ENCODE data around the gene LAMA4. TPM values are rescaled to one million over a fixed set of nuclear protein-coding genes. Genes with fewer than 3 reads are reported as not detected.

Gene LAMA4
- total and polyA plus RNA-seq, 3 experiments from 2014 or later, result not detected

DNA sequence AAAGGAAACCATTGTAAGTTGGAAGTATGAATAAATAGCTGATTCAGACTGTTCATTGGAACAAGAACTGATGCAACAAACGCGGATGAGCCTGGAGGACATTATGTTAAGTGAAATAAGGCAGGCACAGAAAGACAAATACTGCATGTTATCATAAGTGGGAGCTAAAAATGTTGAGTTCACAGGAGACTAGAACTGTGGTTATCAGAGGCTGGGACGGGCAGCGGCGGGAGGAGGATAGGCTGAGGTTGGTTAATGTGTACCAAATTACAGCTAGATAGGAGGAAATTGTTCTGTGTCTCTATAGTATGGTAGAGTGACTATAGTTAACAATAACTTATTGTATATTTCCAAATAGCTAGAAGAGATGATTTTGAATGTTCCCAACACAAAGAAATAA lies 126.2 kb downstream of the LAMA4 start:
- ChIA-PET CTCF (interaction anchor here (1.6 kb wide), 1 partner anchor 35 kb away, joined by 3 read pairs; no protein-coding TSS in a partner anchor), POLR2A (no interaction called here)
- H3K4me1 ChIP-seq (ENCODE audit: insufficient read depth, low read length), result no peaks in the 10 kb centered on the region

DNA sequence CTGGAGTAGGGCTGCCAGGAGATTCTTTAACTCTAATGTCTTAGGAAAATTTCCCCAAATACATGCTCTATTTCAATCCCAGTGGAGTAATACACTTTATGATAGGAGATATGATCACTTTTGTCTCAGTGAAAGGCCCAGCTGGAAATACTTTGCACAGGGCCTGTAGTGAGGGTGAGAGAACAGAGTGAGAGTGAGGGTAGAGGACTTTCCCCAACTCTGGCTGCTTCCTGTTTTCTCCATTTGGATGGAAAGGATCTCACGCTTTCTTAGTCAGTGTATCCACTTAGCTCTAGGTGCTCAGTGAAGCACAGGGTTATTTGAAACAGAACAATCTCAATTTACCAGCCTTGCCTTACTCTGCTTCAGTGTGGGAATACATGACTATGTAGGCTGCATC lies 130.4 kb downstream of the LAMA4 start:
- peaks cover 0 to 2% (median 0%) of the 10 kb centered on the region in 3 donors for H3K36me3 Mint-ChIP-seq
- peaks cover 3 to 33% of the 10 kb centered on the region in 2 donors for H3K27me3 Mint-ChIP-seq
- Histone ChIP-seq H3K4me1 (ENCODE audit: insufficient read depth, low read length) (no peaks in the 10 kb centered on the region), H3K4me3 (ENCODE audit: low read length) (no peak overlapping the region), H3K9me3 (ENCODE audit: low read length) (no peaks in the 10 kb centered on the region), H3K27me3 (ENCODE audit: insufficient read depth, low read length, poor library complexity, severe bottlenecking) (no peaks in the 10 kb centered on the region), H3K27ac (ENCODE audit: low read depth, low read length) (no peak overlapping the region), H3K36me3 (ENCODE audit: insufficient read depth, low read length) (no peaks in the 10 kb centered on the region)
- no peaks in the 10 kb centered on the region for H3K9me3 Mint-ChIP-seq
- POLR2A ChIA-PET, result no interaction called here
- no peak for DNase-seq
- CTCF ChIA-PET, result interaction anchor here (0.6 kb wide), 1 partner anchor 1072 kb away, joined by 3 read pairs; no protein-coding TSS in a partner anchor
- H3K4me1 Mint-ChIP-seq, result no peaks in the 10 kb centered on the region
- H3K4me3 Mint-ChIP-seq, result no peak overlapping the region
- H3K27ac Mint-ChIP-seq, result no peak overlapping the region

More for the DNA sequence above, 126.2 kb downstream of the LAMA4 start:
- H3K27ac Mint-ChIP-seq, result no peak overlapping the region
- H3K4me3 ChIP-seq (ENCODE audit: low read length), result no peak overlapping the region
- no peaks in the 10 kb centered on the region for H3K36me3 ChIP-seq (ENCODE audit: insufficient read depth, low read length)
- H3K36me3 Mint-ChIP-seq, result peaks cover 0 to 2% (median 0%) of the 10 kb centered on the region in 3 donors
- no peaks in the 10 kb centered on the region for H3K9me3 ChIP-seq (ENCODE audit: low read length)
- H3K27ac ChIP-seq (ENCODE audit: low read depth, low read length), result no peak overlapping the region
- H3K9me3 Mint-ChIP-seq, result no peaks in the 10 kb centered on the region
- H3K4me1 Mint-ChIP-seq, result no peaks in the 10 kb centered on the region
- H3K27me3 Mint-ChIP-seq, result peaks cover 7 to 44% of the 10 kb centered on the region in 2 donors
- DNase-seq, result no peak
- H3K4me3 Mint-ChIP-seq, result no peak overlapping the region
- no peaks in the 10 kb centered on the region for H3K27me3 ChIP-seq (ENCODE audit: insufficient read depth, low read length, poor library complexity, severe bottlenecking)

DNA sequence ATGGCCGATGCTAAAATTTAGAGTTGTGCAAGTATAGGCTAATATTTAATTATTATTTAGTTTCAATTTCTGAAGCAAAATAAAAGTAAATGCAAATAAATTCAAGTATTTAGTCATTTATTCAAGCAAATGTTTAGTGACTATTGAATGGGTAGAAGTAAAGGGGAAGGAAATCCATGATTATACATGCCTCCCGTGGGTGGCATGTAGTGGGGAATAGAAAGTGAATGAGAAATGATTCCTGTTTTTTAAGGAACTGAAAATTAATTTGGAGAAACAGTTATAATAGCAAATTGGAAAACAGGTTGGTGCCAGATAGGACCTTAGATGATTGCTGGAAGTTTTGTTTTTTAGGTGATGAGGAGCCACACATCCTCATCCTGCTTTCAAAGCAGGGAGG lies 131.6 kb downstream of the LAMA4 start:
- CTCF ChIA-PET, result no interaction called here
- Mint-ChIP-seq H3K27ac (no peak overlapping the region), H3K27me3 (peaks cover 3 to 25% of the 10 kb centered on the region in 2 donors), H3K36me3 (no peaks in the 10 kb centered on the region), H3K4me3 (no peak overlapping the region), H3K9me3 (no peaks in the 10 kb centered on the region), H3K4me1 (no peaks in the 10 kb centered on the region)
- no peaks in the 10 kb centered on the region for H3K27me3 ChIP-seq (ENCODE audit: insufficient read depth, low read length, poor library complexity, severe bottlenecking)
- no peaks in the 10 kb centered on the region for H3K36me3 ChIP-seq (ENCODE audit: insufficient read depth, low read length)
- H3K4me3 ChIP-seq (ENCODE audit: low read length), result no peak overlapping the region
- H3K9me3 ChIP-seq (ENCODE audit: low read length), result no peaks in the 10 kb centered on the region
- DNase-seq, result no peak
- no peak overlapping the region for H3K27ac ChIP-seq (ENCODE audit: low read depth, low read length)
- H3K4me1 ChIP-seq (ENCODE audit: insufficient read depth, low read length), result no peaks in the 10 kb centered on the region
- POLR2A ChIA-PET, result no interaction called here

DNA sequence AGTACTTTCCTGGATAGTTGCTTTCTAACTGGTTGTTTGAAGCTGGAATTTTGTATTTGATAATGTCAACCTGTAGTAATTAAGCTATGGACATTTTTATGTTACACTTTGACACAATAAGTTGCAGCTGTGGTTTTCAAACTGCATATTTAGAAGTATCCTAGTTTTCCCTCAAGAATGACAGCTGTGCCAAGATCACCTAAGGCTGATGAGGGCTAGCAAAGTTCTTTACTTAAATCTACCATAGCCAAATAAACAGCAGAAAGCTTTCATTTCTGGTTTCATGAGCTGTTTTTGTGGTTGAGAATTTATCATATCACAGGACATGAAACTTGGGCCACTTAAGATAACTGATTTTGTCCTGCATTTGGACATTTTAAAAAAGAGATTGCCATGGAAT lies 136.3 kb downstream of the LAMA4 start:
- ChIA-PET CTCF (no interaction called here), POLR2A (no interaction called here)
- no peak for DNase-seq
- no peaks in the 10 kb centered on the region for H3K9me3 ChIP-seq (ENCODE audit: low read length)
- Mint-ChIP-seq H3K27me3 (peaks cover 10 to 37% of the 10 kb centered on the region in 2 donors), H3K4me1 (no peaks in the 10 kb centered on the region), H3K4me3 (no peak overlapping the region), H3K36me3 (no peaks in the 10 kb centered on the region), H3K27ac (no peak overlapping the region), H3K9me3 (no peaks in the 10 kb centered on the region)
- no peaks in the 10 kb centered on the region for H3K4me1 ChIP-seq (ENCODE audit: insufficient read depth, low read length)
- H3K36me3 ChIP-seq (ENCODE audit: insufficient read depth, low read length), result no peaks in the 10 kb centered on the region
- no peaks in the 10 kb centered on the region for H3K27me3 ChIP-seq (ENCODE audit: insufficient read depth, low read length, poor library complexity, severe bottlenecking)
- no peak overlapping the region for H3K27ac ChIP-seq (ENCODE audit: low read depth, low read length)
- no peak overlapping the region for H3K4me3 ChIP-seq (ENCODE audit: low read length)

DNA sequence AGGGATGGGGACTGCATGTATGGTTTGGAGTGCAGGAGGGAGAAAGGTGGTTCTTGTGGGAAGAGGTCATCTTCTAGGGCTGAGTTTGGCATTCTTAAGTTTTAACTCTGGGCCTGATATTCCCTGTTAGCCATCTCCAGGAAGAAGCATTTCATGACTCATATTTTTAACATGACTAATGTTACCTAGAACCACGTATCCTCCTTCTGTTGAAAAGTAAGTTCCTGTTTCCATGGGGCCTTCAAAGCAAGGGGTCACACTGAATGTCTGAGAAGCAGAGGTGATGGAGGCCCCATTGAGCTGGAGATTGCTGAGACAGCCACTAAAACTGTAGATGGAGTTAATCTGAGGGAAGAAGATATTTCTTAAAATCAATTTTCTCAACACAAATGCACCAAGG lies 136.8 kb downstream of the LAMA4 start:
- no peaks in the 10 kb centered on the region for H3K9me3 Mint-ChIP-seq
- Histone ChIP-seq H3K27ac (ENCODE audit: low read depth, low read length) (no peak overlapping the region), H3K4me1 (ENCODE audit: insufficient read depth, low read length) (no peaks in the 10 kb centered on the region), H3K27me3 (ENCODE audit: insufficient read depth, low read length, poor library complexity, severe bottlenecking) (no peaks in the 10 kb centered on the region), H3K9me3 (ENCODE audit: low read length) (no peaks in the 10 kb centered on the region), H3K4me3 (ENCODE audit: low read length) (no peak overlapping the region), H3K36me3 (ENCODE audit: insufficient read depth, low read length) (no peaks in the 10 kb centered on the region)
- DNase-seq, result no peak
- no peak overlapping the region for H3K27ac Mint-ChIP-seq
- H3K27me3 Mint-ChIP-seq, result peaks cover 10 to 37% of the 10 kb centered on the region in 2 donors
- H3K4me1 Mint-ChIP-seq, result no peaks in the 10 kb centered on the region
- no peaks in the 10 kb centered on the region for H3K36me3 Mint-ChIP-seq
- POLR2A ChIA-PET, result no interaction called here
- H3K4me3 Mint-ChIP-seq, result no peak overlapping the region
- CTCF ChIA-PET, result no interaction called here

DNA sequence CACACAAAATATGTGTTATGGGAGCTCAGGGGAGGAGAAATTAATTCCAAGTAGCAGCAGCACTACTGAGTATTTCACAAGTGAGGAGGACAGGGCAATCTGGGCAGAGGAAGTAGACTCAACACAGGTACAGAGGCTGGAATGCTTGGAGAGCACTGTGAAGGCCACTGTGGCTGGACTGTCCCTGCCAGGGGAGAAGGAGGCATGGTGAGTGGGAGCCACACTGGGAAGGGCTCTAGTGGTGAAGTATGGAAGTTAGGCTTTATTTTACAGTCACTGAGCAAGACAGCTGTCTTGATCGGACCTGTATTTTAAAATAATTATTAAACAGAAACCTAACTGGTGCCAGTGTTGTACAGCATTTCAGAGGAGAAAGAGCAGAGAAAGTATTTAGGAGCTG lies 138.1 kb downstream of the LAMA4 start:
- Mint-ChIP-seq H3K4me3 (no peak overlapping the region), H3K9me3 (no peaks in the 10 kb centered on the region), H3K27me3 (peaks cover 7 to 43% of the 10 kb centered on the region in 2 donors), H3K36me3 (no peaks in the 10 kb centered on the region), H3K4me1 (no peaks in the 10 kb centered on the region), H3K27ac (no peak overlapping the region)
- Histone ChIP-seq H3K4me1 (ENCODE audit: insufficient read depth, low read length) (no peaks in the 10 kb centered on the region), H3K4me3 (ENCODE audit: low read length) (no peak overlapping the region), H3K27me3 (ENCODE audit: insufficient read depth, low read length, poor library complexity, severe bottlenecking) (no peaks in the 10 kb centered on the region), H3K27ac (ENCODE audit: low read depth, low read length) (no peak overlapping the region), H3K9me3 (ENCODE audit: low read length) (no peaks in the 10 kb centered on the region), H3K36me3 (ENCODE audit: insufficient read depth, low read length) (no peaks in the 10 kb centered on the region)
- POLR2A ChIA-PET, result no interaction called here
- DNase-seq, result no peak
- CTCF ChIA-PET, result no interaction called here

DNA sequence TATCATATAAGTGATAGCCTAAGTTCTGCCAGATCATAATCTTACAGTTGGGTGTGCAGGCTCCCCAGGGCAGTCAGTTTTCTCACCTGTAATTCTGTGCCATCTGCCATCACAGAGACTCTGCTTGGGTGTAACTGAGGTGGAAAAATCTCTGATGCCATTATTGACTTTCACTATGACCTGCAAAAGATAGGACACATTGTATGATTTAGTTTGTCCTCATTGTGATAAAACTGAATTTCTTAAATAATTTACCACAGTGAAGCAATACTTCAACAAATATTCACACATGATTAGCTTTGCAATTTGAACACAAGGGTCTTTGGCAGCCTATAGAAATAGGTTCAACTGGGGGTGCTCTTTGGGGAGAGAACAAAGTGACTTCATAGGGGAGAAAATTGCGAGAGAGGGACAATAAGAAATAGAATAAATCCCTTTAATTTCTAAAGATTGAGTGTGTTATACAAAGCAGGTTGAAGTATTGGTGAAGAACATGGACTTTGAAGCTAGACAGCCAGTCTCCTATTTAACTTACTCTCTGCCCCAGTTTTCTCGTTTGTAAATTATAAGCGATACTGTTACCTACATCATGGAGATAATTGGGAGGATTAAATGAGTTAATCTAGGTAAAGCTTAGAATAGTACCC lies 139.7 kb downstream of the LAMA4 start:
- Histone ChIP-seq H3K9me3 (ENCODE audit: low read length) (no peaks in the 10 kb centered on the region), H3K4me1 (ENCODE audit: insufficient read depth, low read length) (no peaks in the 10 kb centered on the region), H3K4me3 (ENCODE audit: low read length) (no peak overlapping the region), H3K27me3 (ENCODE audit: insufficient read depth, low read length, poor library complexity, severe bottlenecking) (no peaks in the 10 kb centered on the region), H3K36me3 (ENCODE audit: insufficient read depth, low read length) (no peaks in the 10 kb centered on the region), H3K27ac (ENCODE audit: low read depth, low read length) (no peak overlapping the region)
- Mint-ChIP-seq H3K4me3 (no peak overlapping the region), H3K27ac (no peak overlapping the region), H3K4me1 (no peaks in the 10 kb centered on the region), H3K36me3 (no peaks in the 10 kb centered on the region), H3K9me3 (no peaks in the 10 kb centered on the region), H3K27me3 (peaks cover 7 to 46% of the 10 kb centered on the region in 2 donors)
- no peak for DNase-seq
- CTCF ChIA-PET, result no interaction called here
- POLR2A ChIA-PET, result no interaction called here

DNA sequence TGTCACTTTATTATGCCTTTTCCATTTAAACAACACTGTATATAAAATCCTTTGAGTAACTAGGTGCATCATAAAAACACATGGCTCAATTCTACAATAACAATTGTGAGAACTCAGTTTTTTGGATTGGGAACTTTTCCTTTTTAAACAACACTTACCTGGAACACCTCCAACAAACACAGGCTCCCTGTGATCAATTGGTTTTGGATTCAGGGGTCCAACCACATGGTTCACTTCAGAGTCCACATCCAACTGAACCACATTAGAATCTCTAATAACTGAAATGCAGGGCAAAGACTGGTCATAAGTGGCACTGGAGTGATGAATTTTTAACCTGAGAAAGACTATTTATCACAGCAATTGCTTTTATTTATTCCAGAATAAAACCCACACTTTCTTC lies 140.4 kb downstream of the LAMA4 start:
- POLR2A ChIA-PET, result no interaction called here
- Histone ChIP-seq H3K4me1 (ENCODE audit: insufficient read depth, low read length) (no peaks in the 10 kb centered on the region), H3K4me3 (ENCODE audit: low read length) (no peak overlapping the region), H3K36me3 (ENCODE audit: insufficient read depth, low read length) (no peaks in the 10 kb centered on the region), H3K27me3 (ENCODE audit: insufficient read depth, low read length, poor library complexity, severe bottlenecking) (no peaks in the 10 kb centered on the region), H3K9me3 (ENCODE audit: low read length) (no peaks in the 10 kb centered on the region), H3K27ac (ENCODE audit: low read depth, low read length) (no peak overlapping the region)
- H3K9me3 Mint-ChIP-seq, result no peaks in the 10 kb centered on the region
- CTCF ChIA-PET, result no interaction called here
- H3K27me3 Mint-ChIP-seq, result peaks cover 9 to 43% of the 10 kb centered on the region in 2 donors
- H3K4me3 Mint-ChIP-seq, result no peak overlapping the region
- no peaks in the 10 kb centered on the region for H3K36me3 Mint-ChIP-seq
- H3K4me1 Mint-ChIP-seq, result no peaks in the 10 kb centered on the region
- H3K27ac Mint-ChIP-seq, result no peak overlapping the region
- DNase-seq, result no peak

Data from CD8-positive, alpha-beta memory T cell (primary cell).